Endothelial cell of umbilical vein (primary cell): ENCODE results near the gene NRK. TPM values are rescaled to one million over a fixed set of nuclear protein-coding genes. Genes with fewer than 3 reads are reported as not detected.

Experiments
- BruUV-seq: library from RNA; stranded (reverse); fragments of 400-500 nt; replicated peaks from 2 replicates; lab custom pipeline; 2021; lab: Mats Ljungman, UMichigan
- CTCF ChIA-PET: fragments of 300-600, 350-600 bp; sonication (Branson Sonifier 250); formaldehyde crosslinking; loops from one replicate; lab custom pipeline; 2021; ENCODE audit warnings: antibody characterized with exemption, inconsistent platforms; lab: Charles Lee
- POLR2A ChIA-PET: fragments of 300-600, 350-600 bp; sonication (Branson Sonifier 250); formaldehyde crosslinking; loops from one replicate; lab custom pipeline; 2021; ENCODE audit warnings: antibody characterized with exemption, inconsistent platforms; lab: Charles Lee
- DNase-seq: peaks from one replicate; pipeline ENCODE4 v3.0.0-alpha.2; 2011; ENCODE audit warnings: low read depth, low spot score
- FAIRE-seq: peaks from 2 replicates; lab custom pipeline; 2011; peaks lifted over from hg19 to GRCh38; lab: Jason Lieb, UNC
- H2AFZ ChIP-seq: 2 replicates; pipeline ENCODE4 v1.6.0; 2012; ENCODE audit warnings: low read depth, low read length, control low read depth, inconsistent platforms
- H3K27ac ChIP-seq: 2 replicates; pipeline ENCODE4 v1.5.1; 2011; ENCODE audit warnings: low read depth, mild to moderate bottlenecking, control low read depth, low read length, moderate library complexity; ENCODE audit not compliant: insufficient read depth
- H3K27me3 ChIP-seq, 2 experiments: 2 replicates each; pipeline versions ENCODE4 v1.6.0 to v1.6.1; 2011; ENCODE audit warnings: low read length in 2 of 2, mixed read lengths in 1 of 2; ENCODE audit not compliant: control insufficient read depth in 2 of 2, insufficient read depth in 2 of 2
- H3K36me3 ChIP-seq, 2 experiments: 2 replicates in 1 of 2; 3 replicates in 1 of 2; pipeline ENCODE4 v1.5.1; 2011; ENCODE audit warnings: low read length in 2 of 2, mild to moderate bottlenecking in 1 of 2, moderate library complexity in 1 of 2; ENCODE audit not compliant: control insufficient read depth in 2 of 2, insufficient read depth in 2 of 2; ENCODE audit errors: extremely low read depth in 1 of 2
- H3K4me1 ChIP-seq: 3 replicates; pipeline ENCODE4 v1.5.1; 2011; ENCODE audit warnings: mild to moderate bottlenecking, low read length; ENCODE audit not compliant: control insufficient read depth, insufficient read depth; ENCODE audit errors: extremely low read depth
- H3K4me2 ChIP-seq: 2 replicates; pipeline ENCODE4 v1.6.1; 2011; ENCODE audit warnings: low read length, control low read depth, mixed read lengths; ENCODE audit not compliant: insufficient read depth
- H3K4me3 ChIP-seq, 3 experiments: fragments of 200-600 bp in 1 of 3; sonication (generic), shearing (Covaris generic) in 1 of 3; replicated peaks in 1 of 3; 2 replicates each; pipeline ENCODE4 v1.5.1; 2011 to 2016; ENCODE audit warnings: control low read depth in 3 of 3, low read length in 3 of 3, mild to moderate bottlenecking in 2 of 3, inconsistent platforms in 1 of 3, low read depth in 1 of 3, moderate library complexity in 1 of 3; ENCODE audit not compliant: insufficient read depth in 1 of 3
- H3K79me2 ChIP-seq: 2 replicates; pipeline ENCODE4 v1.6.0; 2012; ENCODE audit warnings: low read length, inconsistent platforms; ENCODE audit not compliant: control insufficient read depth, insufficient read depth
- H3K9ac ChIP-seq: replicated peaks from 2 replicates; pipeline ENCODE3; 2011; ENCODE audit warnings: low read length, control low read depth; ENCODE audit not compliant: insufficient read depth; ENCODE audit errors: extremely low read depth
- H3K9me1 ChIP-seq: replicated peaks from 3 replicates; pipeline ENCODE4 v1.6.0; 2011; ENCODE audit warnings: mild to moderate bottlenecking, low read length; ENCODE audit not compliant: control insufficient read depth, insufficient read depth; ENCODE audit errors: extremely low read depth
- H3K9me3 ChIP-seq: replicated peaks from 2 replicates; pipeline ENCODE4 v1.5.1; 2012; ENCODE audit warnings: low read length, inconsistent platforms; ENCODE audit not compliant: control insufficient read depth, insufficient read depth
- H4K20me1 ChIP-seq: replicated peaks from 2 replicates; pipeline ENCODE3; 2011; ENCODE audit warnings: mild to moderate bottlenecking, low read length; ENCODE audit not compliant: control insufficient read depth, insufficient read depth; ENCODE audit errors: extremely low read depth
- CTCF ChIP-seq, 2 donors: IDR thresholded peaks; 1 replicate in 1 of 2; 2 replicates in 1 of 2; pipeline ENCODE4 v1.5.1; 2011; ENCODE audit warnings: low read length in 2 of 2, mild to moderate bottlenecking in 2 of 2, moderate library complexity in 2 of 2, control low read depth in 1 of 2, inconsistent platforms in 1 of 2, low read depth in 1 of 2; ENCODE audit not compliant: insufficient read depth in 1 of 2; ENCODE audit errors: extremely low read depth in 1 of 2
- EZH2 ChIP-seq: IDR thresholded peaks from 2 replicates; pipeline ENCODE4 v1.6.1; 2012; ENCODE audit warnings: borderline replicate concordance, low read depth, mild to moderate bottlenecking, moderate library complexity, low read length, inconsistent platforms; ENCODE audit not compliant: severe bottlenecking
- FOS ChIP-seq: IDR thresholded peaks from 2 replicates; pipeline ENCODE4 v1.6.1; 2011; ENCODE audit warnings: mild to moderate bottlenecking, low read length, moderate library complexity, borderline replicate concordance; ENCODE audit not compliant: insufficient read depth
- GATA2 ChIP-seq: IDR thresholded peaks from 2 replicates; pipeline ENCODE4 v1.7.0; 2011; ENCODE audit warnings: low read depth, mild to moderate bottlenecking, moderate library complexity, mixed read lengths, low read length; ENCODE audit not compliant: insufficient read length, insufficient read depth
- JUN ChIP-seq: IDR thresholded peaks from 2 replicates; pipeline ENCODE4 v1.6.1; 2011; ENCODE audit warnings: borderline replicate concordance, low read depth; ENCODE audit not compliant: insufficient read length, insufficient read depth
- MAX ChIP-seq: IDR thresholded peaks from 2 replicates; pipeline ENCODE4 v1.6.1; 2011; ENCODE audit not compliant: insufficient read depth, insufficient read length
- MYC ChIP-seq: IDR thresholded peaks from one replicate; pipeline ENCODE4 v1.6.1; 2011; ENCODE audit warnings: mild to moderate bottlenecking, low read depth, low read length
- POLR2A ChIP-seq: IDR thresholded peaks from 2 replicates; pipeline ENCODE4 v1.6.1; 2012; ENCODE audit warnings: low read depth, mild to moderate bottlenecking, control low read depth, low read length
- POLR2AphosphoS5 ChIP-seq: IDR thresholded peaks from 2 replicates; pipeline ENCODE4 v1.6.1; 2012; ENCODE audit warnings: low read depth, mild to moderate bottlenecking, control low read depth, low read length, moderate library complexity; ENCODE audit not compliant: insufficient read depth
- dilution Hi-C: fragments of 300-500 bp; cut with MboI; formaldehyde crosslinking; loops from one replicate; pipeline ENCODE4 v1.15.0; 2019; ENCODE audit warnings: low sequenced_read_pairs; ENCODE audit not compliant: extremely low pct_ligation_motif_present
- intact Hi-C: fragments of 100-400 bp; cut with micrococcal nuclease; formaldehyde crosslinking; loops from one replicate; pipeline ENCODE4 v1.10.0; 2022
- polyA plus RNA-seq, 4 experiments: library from polyadenylated mRNA; depleted of rRNA in 3 of 4; stranded (reverse) in 3 of 4; unstranded in 1 of 4; fragments of >200 nt; gene quantifications; 2 replicates each; pipeline versions ENCODE4 v1.2.1 to v1.2.3, GENCODE V29; 2011 to 2012; ENCODE audit warnings: missing spikeins in 1 of 4
- total RNA-seq: library from RNA; stranded (reverse); gene quantifications from 2 replicates; pipeline ENCODE4 v1.2.3, GENCODE V29; 2021

NRK gene
- total and polyA plus RNA-seq, 2 donors (not counting 3 experiments of a cell fraction or from before 2014, with no cell fraction given) = 1.3 to 3.1 TPM

GRCh38 chrX:105816517-105816916 is 5.8 kb upstream of the NRK start:
- Histone ChIP-seq H4K20me1 (no peaks in the 10 kb centered on the region), H3K4me3 (no peak overlapping the region), H3K9me1 (no peaks in the 10 kb centered on the region), H3K9ac (no peak overlapping the region), H3K79me2 (no peaks in the 10 kb centered on the region), H3K27me3 (no peaks in the 10 kb centered on the region), H3K36me3 (no peaks in the 10 kb centered on the region), H3K4me1 (peaks cover 4% of the 10 kb centered on the region), H3K27ac (no peak overlapping the region), H2AFZ (no peak overlapping the region), H3K9me3 (no peaks in the 10 kb centered on the region), H3K4me2 (no peak overlapping the region)
- ChIA-PET POLR2A (no interaction called here), CTCF (no interaction called here)
- intact Hi-C loops (no loop called here), dilution Hi-C loops (no loop called here)
- BruUV-seq = no TSS peak
- no peak for TF ChIP-seq POLR2A
- TF ChIP-seq MYC = no peak
- TF ChIP-seq MAX = no peak
- TF ChIP-seq JUN = no peak
- no peak for TF ChIP-seq EZH2
- no peak for TF ChIP-seq GATA2
- TF ChIP-seq POLR2AphosphoS5 = no peak
- FAIRE-seq = no peak
- no peak for DNase-seq

- H3K4me2 ChIP-seq = no peak overlapping the region
- H3K27ac ChIP-seq = no peak overlapping the region
- H3K9me3 ChIP-seq = no peaks in the 10 kb centered on the region
- no peaks in the 10 kb centered on the region for H3K36me3 ChIP-seq
- no peak for TF ChIP-seq EZH2
- TF ChIP-seq MAX = no peak
- TF ChIP-seq FOS = no peak
- TF ChIP-seq POLR2A = no peak
- TF ChIP-seq CTCF (IDR thresholded peaks at IDR 0.05; ENCODE audit: extremely low read depth in 1 of 2, insufficient read depth in 1 of 2, low read depth in 1 of 2, low read length in 2 of 2) = no peak
- TF ChIP-seq MYC = no peak
- TF ChIP-seq GATA2 = no peak
- no peak for TF ChIP-seq POLR2AphosphoS5
- no peak for TF ChIP-seq JUN
- no peak overlapping the region for H3K4me3 ChIP-seq
- CTCF ChIA-PET = no interaction called here
- H3K79me2 ChIP-seq = no peaks in the 10 kb centered on the region
- no peaks in the 10 kb centered on the region for H3K27me3 ChIP-seq
- DNase-seq (no peak), FAIRE-seq (no peak)
- no TSS peak for BruUV-seq
- POLR2A ChIA-PET = no interaction called here
- intact Hi-C loops (loop anchor here (10.0 kb wide), 1 partner anchor 115 kb away; no protein-coding TSS in a partner anchor), dilution Hi-C loops (no loop called here)
- H3K4me1 ChIP-seq = peaks cover 9% of the 10 kb centered on the region
- H4K20me1 ChIP-seq = no peaks in the 10 kb centered on the region
- no peak overlapping the region for H3K9ac ChIP-seq
- H3K9me1 ChIP-seq = no peaks in the 10 kb centered on the region
- H2AFZ ChIP-seq = no peak overlapping the region
These were observed 2.1 kb upstream of the NRK start for GRCh38 chrX:105820247-105820646.
